HG03571 (cell line): ENCODE results near the gene NPTX1.

Experiments
- ATAC-seq: cut with Tn5 transposase; IDR thresholded peaks from one replicate; pipeline ENCODE4 v1.9.1; 2021; ENCODE audit not compliant: unreplicated experiment

NPTX1 gene

GRCh38 chr17:80504686-80505413, 28.4 kb upstream of the NPTX1 start:
- no peak for ATAC-seq

- ATAC-seq = no peak
Observed at GRCh38 chr17:80503921-80504320, 27.5 kb upstream of the NPTX1 start.

- ATAC-seq = no peak
Observed at GRCh38 chr17:80503031-80503430, 26.6 kb upstream of the NPTX1 start.

- ATAC-seq = no peak
Observed at GRCh38 chr17:80502578-80502877, 26.1 kb upstream of the NPTX1 start.

- no peak for ATAC-seq
Observed at GRCh38 chr17:80501741-80502577, 25.6 kb upstream of the NPTX1 start.

- no peak for ATAC-seq
Observed at GRCh38 chr17:80499961-80500665, 23.7 kb upstream of the NPTX1 start.

GRCh38 chr17:80499560-80499959, 23.2 kb upstream of the NPTX1 start:
- ATAC-seq = no peak

- no peak for ATAC-seq
Observed at GRCh38 chr17:80498920-80499410, 22.6 kb upstream of the NPTX1 start.

- ATAC-seq = no peak
Observed at GRCh38 chr17:80498242-80498919, 22.0 kb upstream of the NPTX1 start.

- no peak for ATAC-seq
Observed at GRCh38 chr17:80497726-80498241, 21.4 kb upstream of the NPTX1 start.

GRCh38 chr17:80494547-80494946, 18.1 kb upstream of the NPTX1 start:
- no peak for ATAC-seq

GRCh38 chr17:80492343-80493136, 16.1 kb upstream of the NPTX1 start:
- no peak for ATAC-seq

GRCh38 chr17:80491478-80492342, 15.3 kb upstream of the NPTX1 start:
- no peak for ATAC-seq

GRCh38 chr17:80487511-80487910, 11.1 kb upstream of the NPTX1 start:
- no peak for ATAC-seq

- ATAC-seq = no peak
Observed at GRCh38 chr17:80486692-80487091, 10.3 kb upstream of the NPTX1 start.

GRCh38 chr17:80485846-80486245, 9.4 kb upstream of the NPTX1 start:
- ATAC-seq = no peak

- ATAC-seq = no peak
Observed at GRCh38 chr17:80482555-80483308, 6.3 kb upstream of the NPTX1 start.

- ATAC-seq = no peak
Observed at GRCh38 chr17:80482058-80482318, 5.6 kb upstream of the NPTX1 start.
